ENCODE results near the gene HRH1.
"Not testable (repeated sequence)": the region's sequence is repeated elsewhere in the genome, so short reads cannot be mapped to it uniquely, and the experiment has no call there.

Gene HRH1

DNA sequence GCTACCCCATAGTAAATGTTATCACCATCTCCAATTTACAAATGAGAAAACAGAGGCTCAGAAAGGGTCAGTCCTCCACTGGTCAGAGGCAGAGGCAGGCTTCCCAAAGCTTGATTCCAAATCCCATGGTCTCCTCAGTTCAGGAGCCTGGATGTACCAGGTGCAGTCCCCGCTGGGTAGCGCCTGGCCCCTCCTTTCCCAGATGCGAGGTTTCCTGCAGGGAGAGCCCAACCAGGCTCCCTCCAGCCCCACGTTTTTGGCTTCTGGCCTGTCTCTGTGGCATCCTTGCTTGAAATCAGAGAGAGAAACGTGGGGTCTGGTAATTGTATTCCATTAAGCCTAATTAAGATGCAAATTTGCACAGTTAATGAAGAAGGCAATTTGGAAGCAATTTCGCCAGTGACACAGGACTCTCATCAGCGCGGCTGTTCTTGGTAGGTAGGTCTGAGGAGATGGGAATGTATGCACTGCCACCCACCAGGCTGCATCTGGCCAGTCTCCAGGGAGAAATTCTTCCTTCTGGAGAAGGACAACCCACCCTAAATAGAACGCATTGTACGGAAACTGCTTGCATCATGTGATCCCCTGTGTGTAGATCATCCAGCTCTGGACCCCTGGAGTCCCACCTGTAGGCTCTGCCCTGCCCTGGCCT, 50.5 kb downstream of the HRH1 start:
- DNase-seq (ENCODE audit: low read depth) = no peak

DNA sequence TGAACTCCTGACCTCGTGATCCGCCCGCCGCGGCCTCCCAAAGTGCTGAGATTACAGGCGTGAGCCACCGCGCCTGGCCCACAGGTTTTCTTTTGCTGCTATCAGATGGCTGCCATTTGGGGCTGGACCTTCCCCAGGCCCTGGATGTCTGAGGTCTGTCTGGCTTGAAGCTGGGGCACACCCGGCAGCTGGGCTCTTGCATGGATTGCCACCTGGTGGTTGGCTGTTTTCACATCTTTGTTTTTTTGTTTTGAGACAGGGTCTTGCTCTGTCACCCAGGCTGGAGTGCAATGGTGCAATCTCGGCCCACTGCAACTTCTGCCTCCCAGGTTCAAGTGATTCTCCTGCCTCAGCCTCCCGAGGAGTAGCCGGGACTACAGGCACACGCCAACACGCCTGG, 51.6 kb downstream of the HRH1 start:
- not testable (repeated sequence) for DNase-seq (ENCODE audit: low read depth)

DNA sequence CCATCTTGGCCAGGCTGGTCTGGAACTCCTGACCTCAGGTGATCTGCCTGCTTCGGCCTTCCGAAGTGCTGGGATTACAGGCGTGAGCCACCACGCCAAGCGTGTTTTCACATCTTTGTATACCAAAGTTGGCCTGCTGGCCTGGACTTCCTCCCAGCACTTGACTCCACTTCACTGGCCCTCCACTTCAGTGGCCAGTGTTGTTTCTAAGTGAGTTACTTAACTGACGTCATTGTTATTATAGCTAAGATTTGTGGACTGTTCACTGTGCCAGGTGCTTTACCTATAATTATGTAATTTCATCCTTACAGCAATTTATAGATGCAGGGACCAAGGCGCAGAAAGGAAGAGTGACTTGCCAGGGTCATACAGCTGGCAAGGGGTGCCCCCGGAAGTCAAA, 52.0 kb downstream of the HRH1 start:
- no peak for DNase-seq (ENCODE audit: low read depth)

DNA sequence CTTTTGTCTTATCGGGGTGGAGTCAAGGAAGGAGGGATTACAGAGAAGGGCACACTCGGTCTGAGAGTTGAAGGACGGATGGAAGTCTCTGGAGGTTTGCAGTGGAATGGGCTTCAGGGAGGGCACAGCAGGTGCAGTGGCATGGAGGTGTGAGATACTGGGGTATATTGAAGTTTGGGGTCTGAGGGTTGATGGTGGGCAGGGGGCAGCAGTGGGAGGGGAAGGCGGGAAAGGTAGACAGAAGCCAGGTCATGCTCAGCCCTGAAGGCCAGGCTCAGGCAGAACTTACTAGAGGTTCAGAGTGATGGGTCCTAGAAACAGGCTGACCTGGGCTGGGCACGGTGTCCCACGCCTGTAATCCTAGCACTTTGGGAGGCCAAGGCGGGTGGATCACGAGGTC, 52.7 kb downstream of the HRH1 start:
- DNase-seq (ENCODE audit: low read depth) = no peak

DNA sequence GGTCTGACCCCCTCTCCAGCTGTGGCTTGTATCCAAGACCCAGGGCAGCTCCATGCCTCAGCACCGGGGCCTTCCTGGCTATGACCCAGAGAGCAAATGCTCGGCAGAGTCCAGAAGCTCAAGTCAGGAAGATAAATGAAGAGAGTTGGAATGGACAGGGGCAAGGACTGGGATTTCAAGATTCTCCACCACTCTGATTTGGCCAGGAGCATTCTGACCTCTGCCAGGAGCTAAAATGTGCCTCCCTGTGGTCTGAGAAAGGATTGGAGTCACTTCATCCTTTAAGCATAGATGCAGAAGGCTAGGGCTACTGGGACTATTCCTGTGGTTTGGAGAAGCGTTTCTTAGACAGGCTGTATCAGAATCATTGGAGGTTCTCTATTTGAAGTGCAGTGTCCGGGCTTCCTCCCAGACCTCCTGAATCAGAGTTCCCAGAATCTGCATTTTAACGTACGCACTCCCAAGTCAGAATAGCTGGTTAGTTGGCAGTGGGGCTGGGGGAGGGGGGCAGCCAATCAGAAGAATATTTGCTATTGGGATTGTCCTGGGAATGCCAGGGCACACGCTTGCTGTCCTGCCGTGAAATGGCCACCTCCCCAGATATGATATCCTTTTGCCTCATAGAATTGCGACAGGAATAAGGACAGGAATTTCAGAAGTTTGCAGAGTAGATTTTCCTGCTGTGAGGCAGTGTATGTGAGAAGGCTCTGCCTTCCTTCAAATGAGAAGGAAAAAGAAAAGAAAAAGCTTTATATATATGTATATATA, 57.4 kb downstream of the HRH1 start:
- no peak for DNase-seq (ENCODE audit: low read depth)

DNA sequence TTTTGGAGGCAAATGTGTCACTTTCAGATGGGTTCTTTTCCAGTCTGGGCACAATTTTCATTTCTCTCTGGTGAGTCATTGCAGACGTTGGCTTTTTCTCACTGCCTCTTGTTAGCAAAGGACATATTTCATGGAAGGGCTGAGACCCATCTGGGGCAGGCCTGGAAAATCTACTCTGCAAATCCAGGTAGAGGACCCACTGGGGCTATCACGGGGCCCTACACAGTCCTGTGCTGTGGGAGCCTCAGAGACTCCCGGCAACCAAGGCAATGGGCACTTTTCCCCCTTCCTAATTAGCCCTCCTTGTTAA, 58.0 kb downstream of the HRH1 start:
- DNase-seq (ENCODE audit: low read depth) = no peak

DNA sequence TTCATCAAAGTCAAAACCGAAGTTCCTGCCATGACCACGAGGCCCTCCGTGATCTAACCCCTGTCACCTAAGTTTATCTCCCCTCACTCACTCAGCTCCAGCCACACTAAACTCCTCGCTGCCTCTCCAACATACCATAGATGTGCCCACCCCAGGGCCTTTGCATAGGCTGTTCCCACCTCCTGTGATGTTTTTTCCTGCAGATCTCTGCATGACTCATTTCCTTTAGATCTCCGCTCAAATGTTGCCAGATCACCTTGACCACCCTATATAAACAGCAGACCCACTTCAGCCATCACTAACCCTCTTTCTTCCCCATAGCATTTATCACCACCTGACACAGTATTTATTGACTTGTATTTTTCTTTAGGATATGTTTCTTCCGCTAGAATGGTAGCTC, 58.5 kb downstream of the HRH1 start:
- DNase-seq (ENCODE audit: low read depth) = no peak

DNA sequence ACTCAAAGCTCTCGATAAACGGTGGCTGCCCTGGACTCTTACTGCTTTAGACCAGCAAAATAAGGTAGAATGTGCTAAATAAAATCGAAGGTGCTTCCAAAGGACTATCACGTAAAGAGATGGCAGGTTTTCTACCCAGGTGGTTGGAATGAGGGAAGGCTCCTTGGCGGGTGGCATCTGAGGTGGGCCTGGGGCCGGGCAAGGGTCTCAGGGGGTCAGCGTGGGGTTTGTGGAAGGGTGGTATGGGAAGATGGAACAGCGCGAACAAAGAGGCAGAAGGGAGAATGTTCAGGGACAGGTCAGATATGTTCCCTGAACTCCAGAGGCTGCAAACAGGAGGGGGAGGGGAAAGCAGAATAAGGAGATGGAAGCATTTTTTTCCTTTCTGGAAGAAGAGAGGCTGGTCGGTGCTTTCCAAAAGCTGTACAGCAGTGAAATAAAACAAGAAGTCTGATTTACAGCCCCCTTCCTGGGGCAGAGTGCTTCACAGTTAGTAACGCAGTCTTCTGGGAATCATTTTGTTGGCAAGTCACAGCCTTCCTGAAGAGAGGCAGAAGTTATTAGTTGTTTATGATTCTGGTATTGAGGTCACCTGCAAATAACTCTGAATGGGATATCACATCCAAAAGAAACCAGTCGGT, 59.6 kb downstream of the HRH1 start:
- no peak for DNase-seq (ENCODE audit: low read depth)

DNA sequence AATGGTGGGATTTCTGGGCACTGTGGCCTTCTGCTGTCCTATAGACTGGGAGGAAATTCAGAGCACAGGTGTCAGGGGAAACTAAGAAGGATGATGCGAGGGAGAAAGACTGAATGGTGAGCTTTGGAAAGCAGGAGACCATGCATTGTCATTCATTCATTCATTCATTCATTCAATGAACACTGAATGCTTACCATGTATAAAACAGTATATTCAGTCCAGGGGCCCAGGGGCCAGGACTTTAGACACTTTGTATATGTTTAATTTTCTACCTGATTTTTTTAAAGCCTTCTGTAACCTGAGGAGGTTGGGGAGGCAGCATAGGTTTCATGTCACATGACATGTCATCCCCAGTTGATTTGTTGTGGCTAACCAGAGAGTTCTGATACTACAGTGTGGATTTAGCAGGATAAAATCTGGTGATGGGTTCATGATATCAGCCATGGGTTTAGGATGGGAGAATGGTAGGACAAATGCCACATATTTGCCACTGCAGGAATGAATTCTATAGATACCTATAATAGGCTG, 60.2 kb downstream of the HRH1 start:
- DNase-seq (ENCODE audit: low read depth) = no peak

DNA sequence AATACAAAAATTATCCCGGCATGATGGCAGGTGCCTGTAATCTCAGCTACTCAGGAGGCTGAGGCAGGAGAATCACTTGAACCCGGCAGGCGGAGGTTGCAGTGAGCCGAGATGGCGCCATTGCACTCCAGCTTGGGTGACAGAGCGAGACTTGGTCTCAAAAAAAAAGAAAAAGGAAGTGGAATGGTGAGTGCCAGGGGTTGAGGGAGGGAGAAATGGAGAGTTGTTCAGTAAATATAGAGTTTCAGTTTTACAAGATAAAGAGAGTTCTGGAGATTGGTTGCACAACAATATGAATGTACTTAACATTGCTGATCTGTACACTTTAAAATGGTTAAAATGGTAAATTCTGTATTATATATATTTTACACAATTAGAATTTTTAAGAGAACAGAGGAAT, 63.1 kb downstream of the HRH1 start:
- DNase-seq (ENCODE audit: low read depth) = not testable (repeated sequence)

DNA sequence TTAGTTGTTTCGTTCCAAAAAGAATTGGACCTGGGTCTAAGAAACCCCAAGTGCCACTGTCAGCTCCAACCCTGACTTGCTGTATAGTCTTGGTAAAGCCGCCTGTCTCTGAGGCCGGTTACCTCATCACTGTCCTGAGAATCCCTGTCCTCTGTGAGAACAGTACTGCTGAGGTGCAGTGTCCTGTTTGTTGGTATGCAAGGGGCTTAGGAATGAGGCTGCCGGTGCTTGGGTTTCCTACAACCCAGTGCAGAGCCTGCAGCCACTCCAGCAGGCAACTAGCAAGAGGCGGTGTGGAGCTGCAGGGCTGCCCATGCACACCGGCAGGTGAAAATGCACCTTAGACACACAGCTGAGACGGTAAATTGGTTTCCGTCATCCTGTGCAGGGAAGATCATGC, 65.9 kb downstream of the HRH1 start:
- no peak for DNase-seq (ENCODE audit: low read depth)

DNA sequence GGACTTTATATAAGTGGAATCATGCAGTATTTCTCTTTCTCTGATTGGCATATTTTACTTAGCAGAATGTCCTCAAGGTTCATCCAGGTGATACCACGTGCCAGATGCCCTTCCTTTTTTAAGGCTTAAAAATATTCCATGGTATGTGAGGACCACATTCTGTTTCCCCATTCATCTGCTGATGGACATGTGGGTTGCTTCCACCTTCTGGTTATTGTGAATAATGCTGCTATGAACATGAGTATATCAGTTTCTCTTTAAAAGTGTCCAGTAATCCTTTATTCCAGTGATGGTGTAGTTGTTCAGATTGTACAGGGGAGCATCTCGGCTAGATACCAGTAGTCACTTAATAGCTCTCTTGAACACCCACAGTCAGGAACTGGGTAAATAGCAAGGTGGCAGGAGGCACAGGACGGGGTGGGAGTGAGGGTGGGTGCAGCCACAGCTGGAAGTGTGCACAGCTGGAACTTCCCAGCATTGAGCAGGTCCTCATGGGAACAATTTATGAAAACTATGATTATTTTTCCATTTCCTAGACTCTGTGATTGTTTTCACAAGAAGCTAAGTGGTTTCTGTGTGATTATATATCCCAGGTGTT, 67.6 kb downstream of the HRH1 start:
- no peak for DNase-seq (ENCODE audit: low read depth)

DNA sequence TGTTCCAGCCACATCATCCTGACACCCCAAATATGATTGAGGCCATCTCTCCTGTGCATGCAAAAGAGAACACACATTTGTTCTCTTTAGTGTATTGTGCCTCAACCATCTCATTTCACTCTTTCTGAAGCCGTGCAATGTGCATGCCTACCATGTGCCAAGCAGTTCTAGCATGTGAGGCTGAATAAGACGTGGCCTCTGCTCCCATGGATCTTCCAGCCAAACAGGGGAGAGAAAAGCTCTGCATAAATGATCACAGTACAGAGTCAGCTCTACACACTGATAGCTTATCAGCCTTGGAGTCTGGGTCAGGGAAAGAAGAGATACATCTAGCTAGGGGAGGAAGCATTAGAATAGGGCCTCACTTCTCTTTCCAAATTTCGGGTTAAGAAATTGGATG, 69.7 kb downstream of the HRH1 start:
- DNase-seq (ENCODE audit: low read depth) = no peak

DNA sequence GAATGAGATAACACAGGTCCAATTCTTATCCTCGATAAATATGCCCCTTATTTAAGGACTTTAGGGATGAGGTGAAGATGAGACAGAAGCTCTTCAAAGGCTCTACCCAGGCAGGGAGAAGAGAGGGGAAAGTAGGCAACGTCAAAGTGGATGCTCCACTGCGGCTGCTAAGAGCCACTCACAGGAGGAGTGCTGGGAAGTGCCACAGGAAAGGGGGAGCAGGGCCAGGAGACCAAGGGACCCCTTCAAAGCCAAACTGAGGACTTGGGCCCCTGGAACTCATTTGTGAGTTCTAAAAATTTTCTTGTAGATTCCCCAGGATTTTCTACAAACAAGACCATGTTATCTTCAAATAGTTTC, 70.6 kb downstream of the HRH1 start:
- DNase-seq (ENCODE audit: low read depth) = no peak

DNA sequence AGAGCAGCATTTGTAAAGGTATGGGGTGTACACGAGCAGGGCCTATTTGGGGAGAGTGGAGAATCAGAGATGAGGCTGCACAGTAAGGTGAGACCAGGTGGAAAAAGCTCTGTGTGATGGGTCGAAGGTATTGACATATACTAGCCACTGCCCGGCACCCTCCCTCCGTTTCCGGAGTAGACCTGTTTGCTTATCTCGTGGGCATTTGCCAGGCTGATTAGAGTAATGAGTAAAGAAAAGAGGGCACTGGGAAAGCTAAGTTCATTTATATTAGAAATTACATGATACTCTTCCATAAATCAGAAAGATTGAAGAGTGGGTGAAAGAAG, 71.7 kb downstream of the HRH1 start:
- no peak for DNase-seq (ENCODE audit: low read depth)

DNA sequence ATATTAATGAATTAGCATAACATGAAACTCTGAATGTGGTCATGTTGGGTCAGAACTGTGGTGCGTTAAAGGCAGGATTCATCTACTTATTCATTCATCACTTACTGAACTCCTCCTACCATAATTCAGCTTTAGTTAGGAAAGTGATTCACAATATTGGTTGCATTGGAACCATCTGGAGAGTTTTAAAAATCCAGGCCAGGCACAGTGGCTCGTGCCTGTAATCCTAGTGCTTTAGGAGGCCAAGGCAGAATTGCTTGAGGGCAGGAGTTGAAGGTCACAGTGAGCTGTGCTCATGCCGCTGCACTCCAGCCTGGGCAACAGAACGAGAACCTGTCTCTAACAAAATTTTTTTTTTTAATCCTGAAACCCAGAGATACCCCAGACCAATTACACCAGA, 73.7 kb downstream of the HRH1 start:
- no peak for DNase-seq (ENCODE audit: low read depth)

DNA sequence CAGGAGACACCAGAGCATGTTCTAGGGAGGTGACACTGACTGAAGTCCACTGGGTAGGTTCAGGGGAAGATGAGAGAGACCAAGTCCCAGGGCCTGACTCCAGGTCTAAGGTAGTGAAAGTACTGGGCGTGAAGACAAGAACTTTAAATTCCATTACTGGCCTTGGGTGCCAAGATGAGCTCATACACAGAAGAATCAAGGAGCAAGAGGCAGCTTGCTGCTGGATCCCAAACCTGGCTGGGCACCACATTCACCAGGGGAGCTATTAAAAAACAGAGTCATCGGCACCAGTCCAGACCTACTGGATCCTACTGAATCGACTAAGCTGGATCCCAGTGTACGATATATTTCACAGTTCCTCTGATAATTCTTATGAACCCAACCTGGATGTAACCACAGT, 75.8 kb downstream of the HRH1 start:
- no peak for DNase-seq (ENCODE audit: low read depth)

DNA sequence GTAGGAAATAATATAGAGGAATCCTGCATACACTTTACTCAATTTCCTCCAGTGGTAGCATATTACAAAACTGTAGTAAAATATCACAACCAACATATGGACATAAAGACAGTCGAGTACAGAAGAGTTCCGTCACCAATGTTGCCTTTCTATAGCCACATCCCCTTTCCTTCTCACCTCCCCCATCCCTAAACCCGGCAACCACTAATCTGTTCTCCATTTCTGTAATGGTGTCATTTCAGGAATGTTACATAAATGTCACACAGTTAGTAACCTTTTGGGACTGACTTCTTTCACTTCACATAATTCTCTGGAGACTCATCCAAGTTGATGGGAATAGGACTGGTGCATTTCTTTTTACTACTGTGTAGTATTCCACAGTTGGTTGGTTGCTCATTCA, 76.5 kb downstream of the HRH1 start:
- DNase-seq (ENCODE audit: low read depth) = no peak

DNA sequence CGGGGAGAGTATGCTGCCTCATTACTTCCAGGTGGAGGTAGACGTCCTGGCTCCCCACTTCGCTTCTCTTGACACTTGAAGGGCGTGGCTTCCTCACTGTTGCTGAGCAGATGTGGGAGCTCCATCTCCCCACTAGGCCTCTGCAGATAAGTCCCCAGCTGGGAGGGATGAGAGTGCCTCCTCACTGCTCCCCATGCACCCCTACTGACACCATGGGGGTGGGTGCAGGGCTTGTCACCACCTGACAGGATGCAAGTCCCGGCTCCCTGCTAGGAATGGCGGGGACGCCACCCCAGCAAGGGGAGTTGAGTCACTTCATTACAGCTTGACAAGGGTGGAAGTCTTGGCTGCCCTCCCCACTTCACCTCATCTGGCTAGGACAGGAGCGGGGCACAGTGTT, 81.1 kb downstream of the HRH1 start:
- DNase-seq (ENCODE audit: low read depth) = no peak

DNA sequence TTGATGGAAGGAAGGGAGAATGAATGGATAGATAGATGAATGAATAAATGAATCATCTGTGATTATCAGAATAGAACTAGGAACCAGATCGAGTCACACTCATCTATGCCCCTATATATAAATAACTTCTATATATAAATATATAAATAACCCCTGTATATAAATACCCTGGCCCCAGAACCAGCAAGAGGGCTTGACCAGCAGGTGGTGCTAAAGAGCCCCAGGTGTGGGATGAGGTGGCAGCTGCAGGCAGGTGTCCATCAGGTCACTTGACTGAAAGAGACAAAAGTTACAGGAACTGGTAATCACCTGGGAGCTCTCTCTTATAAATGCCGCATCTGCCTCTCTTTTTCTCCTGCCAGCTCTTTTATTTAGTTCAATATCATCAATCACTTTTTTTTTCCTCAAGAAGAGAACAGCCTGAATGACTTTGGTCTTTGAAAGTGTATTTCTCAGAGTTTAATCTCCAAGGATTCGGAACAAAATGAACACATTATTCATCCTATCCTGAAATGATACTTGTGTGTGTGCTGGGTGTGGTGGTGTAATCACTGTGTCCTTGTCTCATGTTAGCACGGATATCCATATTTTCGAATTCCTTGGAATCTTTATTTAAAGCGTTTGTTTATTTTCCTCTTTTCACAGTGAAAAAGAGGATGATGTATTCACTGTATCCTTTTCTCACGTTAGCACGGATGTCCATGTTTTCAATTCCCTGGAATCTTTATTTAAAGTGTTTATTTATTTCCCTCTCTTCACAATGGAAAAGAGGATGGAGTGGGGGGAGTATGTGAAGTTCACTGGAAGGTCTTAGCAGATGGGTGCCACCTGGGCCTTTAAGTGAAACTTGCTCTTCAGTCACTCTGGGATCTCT, 82.5 kb downstream of the HRH1 start:
- peak; percentile 74 for DNase-seq (ENCODE audit: low read depth)

DNA sequence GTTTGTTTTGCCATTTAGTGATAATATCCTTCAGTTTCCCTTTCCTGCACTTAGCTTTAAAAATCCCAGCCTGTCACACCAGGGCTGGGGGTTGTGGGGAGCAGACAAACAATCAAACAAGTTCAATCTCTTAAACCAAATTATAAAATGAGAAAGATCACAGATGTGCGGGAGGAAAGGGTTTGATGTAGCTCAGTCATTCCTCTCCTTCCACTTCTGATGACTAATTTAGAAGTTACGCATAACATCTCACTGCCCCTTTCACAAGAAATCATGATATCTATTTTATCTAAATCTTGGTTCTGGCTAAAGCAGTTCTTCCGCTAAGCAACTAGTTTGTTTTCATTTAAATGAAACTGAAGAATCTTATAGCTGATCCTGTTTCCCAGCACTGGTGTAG, 83.8 kb downstream of the HRH1 start:
- DNase-seq (ENCODE audit: low read depth) = no peak

DNA sequence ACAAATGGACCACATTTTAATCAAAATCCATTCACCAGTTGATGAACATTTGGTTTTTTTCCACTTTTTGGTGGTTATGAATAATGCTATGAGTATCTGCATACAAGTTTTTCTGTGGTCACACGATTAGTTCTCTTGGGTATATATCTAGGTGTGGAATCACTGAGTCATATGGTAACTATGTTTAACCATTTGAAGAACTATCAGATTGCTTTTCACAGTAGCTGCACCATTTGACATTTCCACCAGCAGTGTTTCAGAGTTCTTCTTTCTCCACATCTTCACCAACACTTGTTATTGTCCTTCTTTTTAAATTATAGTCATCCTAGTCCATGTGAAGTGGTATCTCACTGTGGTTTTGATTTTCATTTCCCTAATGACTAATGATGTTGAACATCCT, 84.6 kb downstream of the HRH1 start:
- no peak for DNase-seq (ENCODE audit: low read depth)

Data from activated gamma-delta T cell treated with anti-CD3 and anti-CD28 coated beads, Interleukin-2, amount 50 U/mL, for 16 hours (primary cell).